PFSK-1 (cell line): ENCODE results near the gene TSPAN6.

Experiments
- POLR2AphosphoS5 ChIP-seq: IDR thresholded peaks from 2 replicates; pipeline ENCODE4 v1.6.1; 2012; ENCODE audit warnings: low read depth, mild to moderate bottlenecking, control low read depth, low read length, moderate library complexity
- TAF1 ChIP-seq: IDR thresholded peaks from 2 replicates; pipeline ENCODE4 v1.6.1; 2012; ENCODE audit warnings: low read length, control low read depth, borderline replicate concordance; ENCODE audit not compliant: insufficient read depth

- TF ChIP-seq POLR2AphosphoS5: no peak
- TF ChIP-seq TAF1: no peak
Measured at GRCh38 chrX:100593126-100593525, 43.5 kb downstream of the TSPAN6 start.
